ENCODE data around the gene CFAP45.

CFAP45 gene

GRCh38 chr1:159935719-159936272, 35.8 kb upstream of the CFAP45 start:
- no peak for DNase-seq

- DNase-seq, result no peak
Observed at GRCh38 chr1:159935305-159935704, 35.3 kb upstream of the CFAP45 start.

DNA sequence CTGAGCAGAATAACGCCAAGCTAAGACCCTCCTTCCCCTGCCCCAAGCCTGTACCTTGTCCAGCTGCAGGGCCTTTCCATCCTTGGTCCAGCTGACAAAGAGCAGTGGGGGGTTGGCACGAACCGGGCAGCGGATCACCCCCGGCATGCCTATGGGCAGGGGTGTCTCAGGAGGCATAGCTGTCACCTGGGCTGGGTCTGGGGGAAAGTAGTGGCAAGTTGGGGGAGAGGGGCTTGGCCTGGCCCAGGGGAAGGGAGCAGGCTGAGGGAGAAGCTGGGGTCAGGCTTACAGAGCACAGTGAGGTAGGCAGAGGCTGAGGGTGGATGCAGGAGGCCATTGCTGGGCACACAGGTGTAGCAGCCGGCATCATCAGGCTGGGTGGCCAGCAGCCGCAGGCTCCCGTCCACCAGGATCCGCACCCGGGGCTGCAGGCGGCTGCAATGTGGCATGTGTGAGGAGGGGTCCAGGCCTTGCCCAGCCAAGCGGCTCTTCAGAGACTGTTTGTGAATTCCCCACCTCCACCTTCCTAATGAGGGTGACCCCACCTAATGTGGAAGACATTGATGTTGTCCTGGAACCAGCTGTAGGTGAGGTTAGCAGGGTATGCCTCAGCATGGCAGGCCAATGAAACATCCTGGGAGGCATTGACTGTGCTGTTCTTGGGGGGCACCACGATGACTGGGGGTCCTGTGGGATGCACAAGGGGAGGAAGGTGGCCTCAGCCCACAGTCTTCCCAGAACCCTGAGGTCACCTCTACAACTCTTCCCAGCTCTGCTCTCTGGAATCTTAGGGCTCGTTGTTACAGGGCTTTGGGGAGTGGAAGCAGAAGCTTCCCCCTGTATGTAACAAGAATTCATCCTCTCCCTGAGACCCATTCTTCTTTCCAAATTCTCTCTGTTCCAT, 34.4 kb upstream of the CFAP45 start:
- DNase-seq, result no peak

DNA sequence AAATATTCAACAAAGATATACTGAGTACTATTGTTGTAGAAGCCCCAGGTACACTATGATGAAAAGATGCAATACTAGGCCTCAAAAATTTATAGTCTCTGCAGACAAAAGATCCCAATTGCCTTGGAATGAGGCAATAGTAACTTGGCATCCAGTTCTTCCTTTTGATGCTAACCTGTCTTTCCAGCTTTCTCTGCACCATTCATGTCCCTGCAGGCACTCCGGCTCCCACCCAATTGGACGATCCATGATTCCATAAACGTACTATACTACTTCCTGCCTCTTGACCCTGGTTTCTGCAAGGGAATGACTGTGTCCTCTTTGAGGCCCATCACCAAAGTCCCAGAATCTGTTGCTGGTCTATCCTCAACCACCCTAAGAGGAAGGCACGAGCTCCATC, 33.4 kb upstream of the CFAP45 start:
- no peak for DNase-seq

GRCh38 chr1:159932296-159933285, 32.6 kb upstream of the CFAP45 start:
- no peak for DNase-seq

DNA sequence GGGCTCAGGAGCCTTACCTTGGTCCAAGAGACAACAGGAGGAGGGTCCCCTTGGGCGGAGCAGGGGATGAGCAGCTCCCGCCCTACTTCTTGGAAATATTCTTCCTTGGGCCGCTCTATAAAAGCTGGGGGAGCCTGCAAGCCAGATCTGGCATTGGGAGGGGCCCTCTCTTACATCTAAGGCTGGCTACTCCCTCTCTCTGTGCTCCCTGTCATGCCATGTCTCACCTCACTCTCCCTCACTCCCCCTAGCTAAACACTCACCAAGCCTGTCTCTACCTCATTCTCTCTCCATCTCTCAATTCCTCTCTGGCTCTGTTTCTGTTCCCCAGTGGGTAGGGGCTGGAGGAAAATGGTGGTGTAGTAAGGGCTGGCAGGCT, 31.8 kb upstream of the CFAP45 start:
- DNase-seq, result no peak

DNA sequence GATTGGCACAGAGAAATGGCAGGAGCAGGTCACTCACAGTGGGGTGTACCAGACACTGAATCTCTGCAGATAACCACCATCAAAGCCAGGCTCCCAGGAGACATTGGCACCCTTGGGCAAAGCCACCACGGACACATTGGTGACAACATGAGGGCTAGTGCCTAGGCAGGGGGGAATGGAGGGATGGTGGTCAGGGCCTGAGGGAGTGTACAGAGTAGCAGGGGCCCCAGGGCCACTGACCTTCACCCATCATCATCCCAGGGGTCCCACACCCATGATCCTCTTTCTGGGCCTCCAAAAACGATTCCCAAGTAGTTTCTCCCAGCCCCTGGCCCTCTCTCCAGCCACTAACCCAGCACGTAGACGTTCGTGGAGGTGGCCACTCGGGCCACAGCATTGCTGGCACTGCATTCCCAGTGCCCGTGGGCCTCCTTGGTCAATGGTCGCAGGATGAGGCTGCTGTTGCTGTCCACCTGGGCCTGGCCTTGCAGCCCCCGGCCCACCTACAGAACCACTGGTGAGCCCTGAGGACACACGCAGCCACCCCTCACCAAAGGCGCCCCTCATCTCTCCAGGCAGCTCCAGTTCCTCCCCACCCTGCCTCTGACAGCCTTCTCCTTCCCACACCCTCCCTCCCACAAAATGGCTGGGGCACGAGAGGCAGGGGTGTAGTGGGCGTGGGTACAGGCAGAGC, 31.3 kb upstream of the CFAP45 start:
- no peak for DNase-seq

DNA sequence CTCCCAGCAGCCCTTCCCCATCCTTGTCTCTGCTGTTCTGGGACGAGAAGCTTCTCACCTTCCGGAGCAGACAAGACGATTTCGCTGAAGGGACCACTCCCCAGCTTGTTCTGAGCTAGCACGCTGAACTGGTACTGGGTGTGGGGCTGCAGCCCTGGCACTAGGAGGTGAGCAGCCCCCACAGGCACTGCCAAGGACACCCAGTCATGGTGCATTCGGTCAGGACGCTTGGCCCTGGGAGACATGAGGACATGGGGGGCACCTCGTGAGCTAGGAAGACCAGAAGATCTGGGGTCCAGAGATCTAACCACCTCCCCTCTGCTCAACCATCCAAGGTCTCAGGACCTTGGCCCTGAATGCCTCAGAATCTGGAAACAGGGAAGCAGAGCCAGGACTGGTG, 30.7 kb upstream of the CFAP45 start:
- no peak for DNase-seq

- no peak for DNase-seq
Observed at GRCh38 chr1:159930216-159930615, 30.3 kb upstream of the CFAP45 start.

- no peak for DNase-seq
Observed at GRCh38 chr1:159929155-159930051, 29.4 kb upstream of the CFAP45 start.

DNA sequence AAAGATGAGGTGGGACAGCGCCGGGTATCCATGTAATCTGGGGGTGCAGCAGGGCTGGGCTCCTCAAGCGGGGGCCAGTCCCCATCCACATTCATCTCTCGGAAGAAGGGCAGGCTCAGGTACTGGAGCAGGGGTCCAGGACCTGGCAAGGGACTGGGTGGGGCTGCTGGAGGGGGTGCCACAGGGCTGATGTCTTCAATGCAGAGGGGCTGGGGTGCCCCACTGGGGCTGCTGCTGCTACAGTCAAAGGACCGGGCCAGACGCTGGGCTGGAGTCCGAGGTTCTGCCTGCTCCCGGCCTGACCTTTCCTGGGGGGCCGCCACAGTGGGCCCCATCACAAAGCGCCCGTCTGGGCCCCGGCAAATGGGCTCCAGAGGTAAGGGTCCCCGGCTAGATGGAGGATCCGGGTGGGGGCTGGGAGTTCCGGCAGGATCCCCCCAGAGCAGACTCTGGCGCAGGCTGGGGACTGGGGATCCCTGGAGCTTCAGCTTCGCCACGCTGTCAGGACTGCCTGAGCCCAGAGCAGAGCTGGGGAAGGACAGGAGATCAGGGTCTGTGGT, 28.6 kb upstream of the CFAP45 start:
- DNase-seq, result no peak

GRCh38 chr1:159927849-159928431, 28.0 kb upstream of the CFAP45 start:
- DNase-seq, result no peak

GRCh38 chr1:159927211-159927848, 27.4 kb upstream of the CFAP45 start:
- no peak for DNase-seq

GRCh38 chr1:159925719-159926078, 25.7 kb upstream of the CFAP45 start:
- no peak for DNase-seq

DNA sequence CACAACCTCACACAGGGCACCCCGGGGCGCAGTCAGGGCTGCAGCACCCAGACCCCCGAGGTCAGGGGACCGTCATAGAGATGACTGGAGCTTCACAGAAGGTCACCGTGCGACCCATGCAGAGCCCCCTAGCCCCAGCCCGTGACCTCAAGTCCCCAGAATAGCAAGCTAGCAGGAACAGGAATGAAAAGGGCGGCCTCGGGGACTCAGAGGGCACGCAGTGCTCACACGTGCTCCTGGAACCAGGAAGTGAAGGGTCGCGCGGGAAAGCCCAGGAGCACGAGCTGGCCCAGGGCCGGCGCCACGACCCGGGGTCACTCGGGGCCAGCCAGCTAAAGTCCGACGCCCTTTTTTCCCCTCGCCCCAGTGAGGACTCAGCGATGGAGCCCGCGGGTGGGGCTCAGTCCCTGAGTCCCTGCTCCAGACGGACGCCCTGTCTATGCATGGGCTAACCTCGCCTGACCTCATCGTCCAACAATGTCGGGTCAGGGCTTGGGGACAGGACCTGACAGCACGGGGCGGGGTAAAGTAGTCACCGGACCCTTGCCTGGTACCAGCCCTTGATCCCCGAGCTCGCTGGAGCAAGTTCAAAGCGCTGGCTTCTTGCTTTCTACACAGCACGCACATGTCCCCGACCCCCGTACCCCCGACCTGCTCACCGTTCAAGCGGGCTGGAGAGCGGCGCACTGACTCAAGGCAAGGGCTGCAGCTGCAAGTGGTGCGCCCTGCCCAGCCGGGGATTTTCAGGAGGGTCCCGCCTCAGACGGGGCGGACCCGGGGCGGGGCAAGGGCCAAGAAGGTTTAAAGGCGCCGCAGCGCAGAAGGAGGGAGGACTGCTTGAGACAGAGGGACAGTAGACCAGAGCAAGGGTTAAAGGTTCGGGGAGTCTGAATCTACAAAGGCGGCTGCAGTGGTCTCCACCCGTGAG, 25.1 kb upstream of the CFAP45 start, which contains the start of gene TAGLN2:
TSS of gene TAGLN2 (minus strand) at position 717 of the 928 bp plus-strand sequence. CDS start 4,998 bp downstream, outside the sequence.
- peak; percentile 87 for DNase-seq

GRCh38 chr1:159924025-159924790, 24.2 kb upstream of the CFAP45 start:
- DNase-seq, result peak; percentile 73

- peak; percentile 93 for DNase-seq
Observed at GRCh38 chr1:159923203-159924024, 23.4 kb upstream of the CFAP45 start.
